GM19099 (cell line): ENCODE measurements around the gene THYN1.

Experiments used
- POLR2A ChIP-seq: IDR thresholded peaks from 3 replicates; pipeline ENCODE4 v1.6.1; 2011; ENCODE audit warnings: low read depth; ENCODE audit not compliant: insufficient read length; ENCODE audit errors: extremely low read depth

Gene THYN1

DNA sequence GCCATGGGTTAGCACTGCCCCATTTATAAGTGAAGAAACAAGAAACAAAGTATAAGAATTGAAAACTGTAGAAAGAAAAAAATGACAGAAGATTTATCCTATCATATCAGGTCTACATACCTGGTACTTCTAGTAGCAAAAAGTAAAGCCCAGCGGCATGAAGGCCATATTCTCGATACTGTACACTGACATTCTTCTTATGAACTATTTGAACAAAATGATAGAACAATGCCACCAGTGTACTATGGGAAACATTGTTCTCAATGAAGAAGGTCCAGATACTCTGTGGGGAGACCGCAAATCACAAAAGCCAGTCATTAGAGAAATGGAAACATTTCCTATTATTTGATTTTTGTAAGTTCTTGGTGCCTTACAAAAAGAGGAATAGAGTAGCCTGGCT lies 36.3 kb downstream of the THYN1 start:
- TF ChIP-seq POLR2A: no peak

DNA sequence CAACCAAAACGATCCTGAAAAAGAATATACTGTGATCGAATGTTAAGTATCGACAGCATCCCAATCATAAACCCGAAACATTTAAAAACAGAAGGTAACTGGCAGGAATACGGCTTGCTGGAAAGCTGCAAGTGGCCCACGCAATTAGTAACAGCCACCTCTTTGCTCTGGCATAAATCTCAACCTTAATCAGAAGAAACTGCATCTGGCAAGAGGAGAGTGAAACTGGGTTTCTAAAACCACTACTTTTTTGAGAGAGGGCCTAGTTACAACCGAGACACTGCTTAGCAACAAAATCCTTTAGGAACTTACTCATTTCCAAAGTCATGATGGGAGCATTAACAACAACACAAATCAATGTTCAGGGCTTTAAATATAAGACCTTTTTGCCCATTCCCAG lies 37.3 kb downstream of the THYN1 start:
- no peak for TF ChIP-seq POLR2A

DNA sequence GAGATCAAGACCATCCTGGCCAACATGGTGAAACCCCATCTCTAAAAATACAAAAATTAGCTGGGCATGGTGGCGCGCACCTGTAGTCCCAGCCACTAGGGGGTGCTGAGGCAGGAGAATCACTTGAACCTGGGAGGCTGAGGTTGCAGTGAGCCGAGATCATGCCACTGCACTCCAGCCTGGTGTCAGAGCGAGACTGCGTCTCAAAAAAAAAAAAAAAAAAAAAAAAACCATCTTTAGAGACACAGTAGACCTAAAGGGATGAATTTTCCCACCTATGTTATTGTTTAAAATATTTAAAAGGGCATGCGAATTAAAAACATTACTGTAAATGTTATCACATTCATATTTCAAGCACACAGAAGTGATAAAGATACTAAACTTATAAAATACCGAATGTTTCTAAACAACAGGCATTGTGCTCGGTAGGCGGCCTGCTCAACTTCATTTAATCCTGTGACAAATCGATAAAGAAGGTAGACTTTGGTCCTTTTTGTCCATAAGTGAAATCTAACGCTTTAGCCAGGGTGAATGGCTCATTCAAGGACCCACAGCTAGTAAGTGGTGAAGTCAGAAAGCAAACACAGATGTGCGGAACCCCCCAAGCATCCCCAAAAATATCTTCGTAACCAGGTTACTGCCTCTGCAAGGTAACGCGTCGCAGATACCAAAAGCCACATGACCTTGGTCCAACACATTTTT lies 45.5 kb downstream of the THYN1 start:
- no peak for TF ChIP-seq POLR2A

DNA sequence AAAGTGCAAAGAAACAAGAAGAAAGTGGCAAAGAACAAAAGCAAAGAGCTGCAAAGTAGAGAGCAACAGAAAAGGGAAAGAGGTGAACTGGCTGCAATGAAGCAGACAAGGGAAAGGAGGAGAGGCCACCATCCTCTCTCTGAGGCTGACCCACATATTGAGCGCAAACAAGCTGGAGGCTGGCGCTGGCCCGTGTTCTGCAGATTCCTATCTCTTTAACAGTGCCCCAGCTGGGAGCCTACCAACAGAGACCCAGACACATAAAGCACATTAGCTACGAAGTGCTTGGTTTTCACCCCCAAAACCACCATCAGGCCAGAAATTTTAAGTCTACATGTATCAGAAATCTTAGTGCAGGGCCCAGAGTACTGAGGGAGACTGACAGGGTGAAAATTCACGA lies 47.0 kb downstream of the THYN1 start:
- no peak for TF ChIP-seq POLR2A

DNA sequence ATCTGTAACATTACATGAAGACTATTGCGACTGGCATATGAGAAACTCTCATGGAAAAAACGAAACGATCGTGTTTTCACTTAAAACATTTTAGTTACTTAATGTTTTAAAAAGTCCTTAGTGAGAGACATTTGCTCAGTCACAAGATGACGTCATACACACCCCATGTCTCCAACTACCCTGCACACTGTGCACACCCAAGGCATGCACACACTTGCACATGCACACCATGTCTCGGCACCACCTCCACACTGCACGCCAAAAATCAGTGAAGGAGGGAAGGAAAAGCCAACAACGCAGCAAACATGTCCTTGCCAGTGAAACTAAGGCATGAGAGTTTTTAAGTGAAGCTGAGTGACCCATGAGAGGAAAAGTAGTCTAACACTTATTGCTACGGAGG lies 47.4 kb downstream of the THYN1 start:
- TF ChIP-seq POLR2A: no peak

DNA sequence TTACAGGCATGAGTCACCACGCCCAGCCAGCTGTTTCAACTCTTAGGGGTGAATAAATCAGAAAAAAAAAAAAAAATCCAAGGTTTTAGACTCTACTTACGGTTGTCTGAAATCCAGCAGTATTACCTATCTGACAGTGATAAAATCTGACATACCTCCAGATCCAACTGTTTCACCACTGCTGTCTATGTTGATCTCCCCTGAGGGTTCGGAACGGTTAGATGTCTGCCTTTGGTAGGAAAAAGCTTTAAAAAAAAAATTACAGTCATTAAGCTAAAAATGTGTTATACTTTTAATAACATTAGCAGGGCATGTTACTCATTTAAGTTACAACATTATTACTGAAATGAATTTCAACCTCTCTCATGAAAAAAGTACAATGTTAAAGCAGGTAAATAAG lies 50.5 kb downstream of the THYN1 start:
- no peak for TF ChIP-seq POLR2A

DNA sequence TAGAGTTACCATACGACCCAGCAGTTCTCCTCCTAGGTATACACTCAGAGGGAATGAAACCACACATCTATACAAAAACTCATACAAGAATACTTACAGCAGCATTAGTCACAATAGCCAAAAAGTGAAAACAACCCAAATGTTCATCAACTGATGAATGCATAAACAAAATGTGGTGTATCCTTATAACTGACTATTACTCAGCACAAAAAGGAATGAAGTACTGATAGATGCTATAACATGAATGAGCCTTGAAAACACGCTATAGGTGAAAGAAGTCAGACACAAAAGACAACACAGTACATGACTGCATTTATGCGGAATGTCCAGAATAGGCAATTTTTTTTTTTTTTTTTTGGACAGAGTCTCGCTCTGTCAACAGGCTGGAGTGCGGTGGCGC lies 52.5 kb downstream of the THYN1 start:
- no peak for TF ChIP-seq POLR2A

DNA sequence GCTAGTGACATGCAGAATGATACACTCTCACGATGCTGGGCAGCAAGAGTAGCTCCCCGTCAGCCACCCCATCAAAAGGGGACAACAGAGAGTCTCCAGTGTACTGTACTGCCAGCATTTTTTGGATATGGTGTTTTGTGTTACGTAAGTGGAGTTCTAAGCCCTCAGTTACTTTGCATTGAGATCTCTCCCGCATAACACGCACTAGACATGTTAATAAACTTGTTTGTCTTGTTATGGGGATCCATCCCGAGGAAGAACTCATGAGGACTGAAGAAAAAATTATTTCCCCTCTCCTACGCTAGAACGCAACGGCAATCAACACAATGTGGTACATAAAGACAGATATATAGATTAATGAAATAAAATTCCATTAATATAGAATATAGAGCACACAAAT lies 53.6 kb downstream of the THYN1 start:
- no peak for TF ChIP-seq POLR2A
